ENCODE results near the gene MDN1. TPM values are rescaled to one million over a fixed set of nuclear protein-coding genes. Genes with fewer than 3 reads are reported as not detected.

The MDN1 gene
- total and polyA plus RNA-seq, 3 donors from 2014 or later = 39.1 to 89.0 (median 80.3) TPM

GRCh38 chr6:89711801-89712200, 107.8 kb downstream of the MDN1 start:
- no peaks in the 10 kb centered on the region for H3K9me3 ChIP-seq
- H3K4me1 ChIP-seq = no peaks in the 10 kb centered on the region
- no peak for DNase-seq
- 82 to 84% methylated on average over 3 of the region's 3 CpGs for WGBS, 2 donors
- no peaks in the 10 kb centered on the region for H3K36me3 ChIP-seq (ENCODE audit: low read depth, missing control alignments)
- H3K27me3 ChIP-seq = no peaks in the 10 kb centered on the region
- TF ChIP-seq CTCF (IDR thresholded peaks at IDR 0.05) (no peak), POLR2A (IDR thresholded peaks at IDR 0.05) (no peak)
- intact Hi-C loops (cut with DNase I; ENCODE audit: low total_unique reads) = no loop called here
- H3K4me3 ChIP-seq = no peak overlapping the region
- H3K27ac ChIP-seq = no peak overlapping the region

GRCh38 chr6:89708316-89708715, 111.3 kb downstream of the MDN1 start:
- 70 to 75% methylated on average over 4 of the region's 4 CpGs for WGBS, 2 donors
- TF ChIP-seq POLR2A (IDR thresholded peaks at IDR 0.05) (no peak), CTCF (IDR thresholded peaks at IDR 0.05) (no peak)
- no peaks in the 10 kb centered on the region for H3K4me1 ChIP-seq
- H3K9me3 ChIP-seq = no peaks in the 10 kb centered on the region
- H3K4me3 ChIP-seq = no peak overlapping the region
- DNase-seq = no peak
- intact Hi-C loops (cut with DNase I; ENCODE audit: low total_unique reads) = no loop called here
- no peaks in the 10 kb centered on the region for H3K27me3 ChIP-seq
- H3K27ac ChIP-seq = no peak overlapping the region
- no peaks in the 10 kb centered on the region for H3K36me3 ChIP-seq (ENCODE audit: low read depth, missing control alignments)

- Histone ChIP-seq H3K27ac (no peak overlapping the region), H3K36me3 (ENCODE audit: low read depth, missing control alignments) (no peaks in the 10 kb centered on the region), H3K27me3 (no peaks in the 10 kb centered on the region), H3K4me3 (no peak overlapping the region), H3K4me1 (no peaks in the 10 kb centered on the region), H3K9me3 (no peaks in the 10 kb centered on the region)
- no peak for DNase-seq
- intact Hi-C loops (cut with DNase I; ENCODE audit: low total_unique reads) = no loop called here
- 88 to 94% methylated on average over 1 of the region's 1 CpG for WGBS, 2 donors
- TF ChIP-seq POLR2A (IDR thresholded peaks at IDR 0.05) (no peak), CTCF (IDR thresholded peaks at IDR 0.05) (no peak)
Measured at GRCh38 chr6:89707766-89708165, 111.8 kb downstream of the MDN1 start.

GRCh38 chr6:89706121-89706520, 113.5 kb downstream of the MDN1 start:
- intact Hi-C loops (cut with DNase I; ENCODE audit: low total_unique reads) = no loop called here

More at GRCh38 chr6:89706121-89706520, 113.5 kb downstream of the MDN1 start:
- H3K27ac ChIP-seq = no peak overlapping the region
- H3K4me1 ChIP-seq = no peaks in the 10 kb centered on the region
- no peak for TF ChIP-seq POLR2A (IDR thresholded peaks at IDR 0.05)
- no peak for TF ChIP-seq CTCF (IDR thresholded peaks at IDR 0.05)
- no peaks in the 10 kb centered on the region for H3K36me3 ChIP-seq (ENCODE audit: low read depth, missing control alignments)
- no peaks in the 10 kb centered on the region for H3K27me3 ChIP-seq
- no peaks in the 10 kb centered on the region for H3K9me3 ChIP-seq
- H3K4me3 ChIP-seq = no peak overlapping the region
- DNase-seq = no peak
